ENCODE measurements around the gene TPI1. TPM values are rescaled to one million over a fixed set of nuclear protein-coding genes. Genes with fewer than 3 reads are reported as not detected.

The TPI1 gene
- total RNA-seq, 2 experiments from 2014 or later = 608 to 801 TPM

DNA sequence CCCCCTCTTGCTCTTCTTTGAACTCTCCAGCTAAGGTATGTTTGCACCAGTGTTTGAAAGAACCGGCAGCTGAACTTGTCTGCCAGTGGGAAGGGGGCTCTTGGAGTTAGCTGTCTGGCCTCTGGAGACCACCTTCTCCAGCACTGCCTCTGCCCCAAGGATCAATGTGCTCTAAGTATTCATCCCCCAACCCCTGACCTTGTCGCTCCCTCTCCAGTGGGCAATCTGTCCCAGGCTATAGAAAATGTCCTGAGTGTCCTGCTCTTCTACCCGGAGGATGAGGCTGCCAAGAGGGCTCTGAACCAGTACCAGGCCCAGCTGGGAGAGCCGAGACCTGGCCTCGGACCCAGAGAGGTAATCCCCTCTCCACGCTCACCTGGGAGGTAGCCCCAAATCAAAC lies 36.3 kb upstream of the TPI1 start:
- Histone ChIP-seq H2AFZ (ENCODE audit: low read length) (no peak overlapping the region), H3K27ac (ENCODE audit: low read depth, low read length, poor library complexity, severe bottlenecking) (no peak overlapping the region), H3K4me3 (ENCODE audit: low read depth, low read length, poor library complexity, severe bottlenecking) (no peak overlapping the region), H3K9me3 (ENCODE audit: low read length) (no peaks in the 10 kb centered on the region), H3K36me3 (ENCODE audit: insufficient read depth, low read length) (no peaks in the 10 kb centered on the region), H3K4me1 (ENCODE audit: insufficient read depth, low read length, poor library complexity, severe bottlenecking) (peaks cover 26% of the 10 kb centered on the region), H3K4me2 (ENCODE audit: low read length) (no peak overlapping the region), H3K9me2 (ENCODE audit: insufficient read depth, low read length) (no peaks in the 10 kb centered on the region), H3K79me2 (ENCODE audit: insufficient read depth, low read depth, low read length) (no peaks in the 10 kb centered on the region), H4K20me1 (ENCODE audit: insufficient read depth, low read length) (no peaks in the 10 kb centered on the region)
- no peak for DNase-seq (ENCODE audit: low spot score)
- ChIA-PET CTCF (ENCODE audit: unreplicated experiment) (interaction anchor here (1.3 kb wide), 1 partner anchor 9 kb away, joined by 5 read pairs; no protein-coding TSS in a partner anchor), POLR2A (interaction anchor here (1.2 kb wide), 1 partner anchor 18 kb away, joined by 5 read pairs; no protein-coding TSS in a partner anchor)
- TF ChIP-seq, protein P1, sequence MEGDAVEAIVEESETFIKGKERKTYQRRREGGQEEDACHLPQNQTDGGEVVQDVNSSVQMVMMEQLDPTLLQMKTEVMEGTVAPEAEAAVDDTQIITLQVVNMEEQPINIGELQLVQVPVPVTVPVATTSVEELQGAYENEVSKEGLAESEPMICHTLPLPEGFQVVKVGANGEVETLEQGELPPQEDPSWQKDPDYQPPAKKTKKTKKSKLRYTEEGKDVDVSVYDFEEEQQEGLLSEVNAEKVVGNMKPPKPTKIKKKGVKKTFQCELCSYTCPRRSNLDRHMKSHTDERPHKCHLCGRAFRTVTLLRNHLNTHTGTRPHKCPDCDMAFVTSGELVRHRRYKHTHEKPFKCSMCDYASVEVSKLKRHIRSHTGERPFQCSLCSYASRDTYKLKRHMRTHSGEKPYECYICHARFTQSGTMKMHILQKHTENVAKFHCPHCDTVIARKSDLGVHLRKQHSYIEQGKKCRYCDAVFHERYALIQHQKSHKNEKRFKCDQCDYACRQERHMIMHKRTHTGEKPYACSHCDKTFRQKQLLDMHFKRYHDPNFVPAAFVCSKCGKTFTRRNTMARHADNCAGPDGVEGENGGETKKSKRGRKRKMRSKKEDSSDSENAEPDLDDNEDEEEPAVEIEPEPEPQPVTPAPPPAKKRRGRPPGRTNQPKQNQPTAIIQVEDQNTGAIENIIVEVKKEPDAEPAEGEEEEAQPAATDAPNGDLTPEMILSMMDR (conservative IDR thresholded peaks at IDR 0.05; ENCODE audit: low read length) = no peak
- no peak for TF ChIP-seq EZH2phosphoT487 (IDR thresholded peaks at IDR 0.05; ENCODE audit: borderline replicate concordance, low read depth, low read length)
- no TSS peak for BruUV-seq (replicated peaks)
- intact Hi-C loops (cut with micrococcal nuclease; ENCODE audit: unreplicated experiment) = no loop called here

DNA sequence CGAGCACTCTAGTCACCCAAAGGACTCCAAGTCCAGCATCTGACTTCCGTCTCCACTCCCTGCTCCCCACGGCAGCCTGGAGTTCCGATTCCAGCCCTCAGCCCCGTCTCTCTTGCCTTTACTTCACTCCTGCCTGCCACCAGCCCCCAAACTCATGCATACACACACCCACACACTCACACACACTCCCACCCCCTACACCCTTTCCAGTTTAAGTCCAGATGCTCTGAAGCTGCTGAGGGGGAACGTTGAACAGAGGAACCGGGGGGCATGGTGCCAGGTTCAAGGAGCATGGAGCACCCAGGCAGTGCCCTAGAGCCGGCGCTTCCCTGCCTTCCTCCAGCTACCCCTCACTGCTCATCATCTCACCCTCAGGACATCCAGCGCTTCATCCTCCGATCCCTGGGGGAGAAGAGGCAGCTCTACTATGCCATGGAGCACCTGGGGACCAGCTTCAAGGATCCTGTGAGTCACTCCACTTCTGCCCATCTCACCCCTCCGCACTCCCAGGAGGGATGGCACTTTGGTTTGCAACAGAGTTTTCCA lies 35.8 kb upstream of the TPI1 start:
- H3K9me3 ChIP-seq (ENCODE audit: low read length) = no peaks in the 10 kb centered on the region
- intact Hi-C loops (cut with micrococcal nuclease; ENCODE audit: unreplicated experiment) = no loop called here
- no peaks in the 10 kb centered on the region for H3K9me2 ChIP-seq (ENCODE audit: insufficient read depth, low read length)
- ChIA-PET CTCF (ENCODE audit: unreplicated experiment) (no interaction called here), POLR2A (interaction anchor here (0.9 kb wide), 1 partner anchor 8 kb away, joined by 5 read pairs; no protein-coding TSS in a partner anchor)
- no peak overlapping the region for H2AFZ ChIP-seq (ENCODE audit: low read length)
- no peak overlapping the region for H3K4me2 ChIP-seq (ENCODE audit: low read length)
- no peaks in the 10 kb centered on the region for H3K79me2 ChIP-seq (ENCODE audit: insufficient read depth, low read depth, low read length)
- H3K4me1 ChIP-seq (ENCODE audit: insufficient read depth, low read length, poor library complexity, severe bottlenecking) = peaks cover 26% of the 10 kb centered on the region
- H3K4me3 ChIP-seq (ENCODE audit: low read depth, low read length, poor library complexity, severe bottlenecking) = no peak overlapping the region
- no peak overlapping the region for H3K27ac ChIP-seq (ENCODE audit: low read depth, low read length, poor library complexity, severe bottlenecking)
- H3K36me3 ChIP-seq (ENCODE audit: insufficient read depth, low read length) = no peaks in the 10 kb centered on the region
- no peaks in the 10 kb centered on the region for H4K20me1 ChIP-seq (ENCODE audit: insufficient read depth, low read length)
- BruUV-seq (replicated peaks) = no TSS peak
- TF ChIP-seq, protein P1 (conservative IDR thresholded peaks at IDR 0.05; ENCODE audit: low read length) = no peak
- no peak for TF ChIP-seq EZH2phosphoT487 (IDR thresholded peaks at IDR 0.05; ENCODE audit: borderline replicate concordance, low read depth, low read length)
- DNase-seq (ENCODE audit: low spot score) = no peak

DNA sequence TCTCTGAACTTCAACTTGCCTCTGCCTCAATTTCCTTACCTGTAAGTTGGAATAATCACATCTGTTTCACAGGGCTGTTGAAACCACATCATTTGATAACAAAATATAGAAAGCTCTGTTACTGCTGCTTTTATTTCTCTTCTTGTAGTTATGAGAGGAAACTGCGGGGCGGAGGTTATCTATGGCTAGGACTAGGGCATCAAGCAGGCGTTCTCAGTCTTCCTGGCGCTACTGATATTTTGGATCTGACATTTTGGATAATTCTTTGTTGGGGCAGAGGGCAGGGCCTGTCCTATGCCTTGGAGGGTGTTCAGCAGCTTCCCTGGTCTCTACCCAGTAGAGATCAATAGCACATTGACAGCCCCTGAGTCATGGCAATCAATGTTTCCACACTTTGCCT lies 35.2 kb upstream of the TPI1 start:
- TF ChIP-seq, protein P1 (conservative IDR thresholded peaks at IDR 0.05; ENCODE audit: low read length) = no peak
- no peak for TF ChIP-seq EZH2phosphoT487 (IDR thresholded peaks at IDR 0.05; ENCODE audit: borderline replicate concordance, low read depth, low read length)
- Histone ChIP-seq H3K9me3 (ENCODE audit: low read length) (no peaks in the 10 kb centered on the region), H2AFZ (ENCODE audit: low read length) (no peak overlapping the region), H3K4me2 (ENCODE audit: low read length) (no peak overlapping the region), H3K36me3 (ENCODE audit: insufficient read depth, low read length) (no peaks in the 10 kb centered on the region), H3K4me3 (ENCODE audit: low read depth, low read length, poor library complexity, severe bottlenecking) (no peak overlapping the region), H3K27ac (ENCODE audit: low read depth, low read length, poor library complexity, severe bottlenecking) (no peak overlapping the region), H3K79me2 (ENCODE audit: insufficient read depth, low read depth, low read length) (no peaks in the 10 kb centered on the region), H4K20me1 (ENCODE audit: insufficient read depth, low read length) (no peaks in the 10 kb centered on the region), H3K4me1 (ENCODE audit: insufficient read depth, low read length, poor library complexity, severe bottlenecking) (peaks cover 26% of the 10 kb centered on the region), H3K9me2 (ENCODE audit: insufficient read depth, low read length) (no peaks in the 10 kb centered on the region)
- DNase-seq (ENCODE audit: low spot score) = no peak
- ChIA-PET CTCF (ENCODE audit: unreplicated experiment) (no interaction called here), POLR2A (interaction anchor here (0.9 kb wide), 1 partner anchor 9 kb away, joined by 5 read pairs; no protein-coding TSS in a partner anchor)
- intact Hi-C loops (cut with micrococcal nuclease; ENCODE audit: unreplicated experiment) = no loop called here
- no TSS peak for BruUV-seq (replicated peaks)
